ENCODE results near the gene ELP4.

DNA sequence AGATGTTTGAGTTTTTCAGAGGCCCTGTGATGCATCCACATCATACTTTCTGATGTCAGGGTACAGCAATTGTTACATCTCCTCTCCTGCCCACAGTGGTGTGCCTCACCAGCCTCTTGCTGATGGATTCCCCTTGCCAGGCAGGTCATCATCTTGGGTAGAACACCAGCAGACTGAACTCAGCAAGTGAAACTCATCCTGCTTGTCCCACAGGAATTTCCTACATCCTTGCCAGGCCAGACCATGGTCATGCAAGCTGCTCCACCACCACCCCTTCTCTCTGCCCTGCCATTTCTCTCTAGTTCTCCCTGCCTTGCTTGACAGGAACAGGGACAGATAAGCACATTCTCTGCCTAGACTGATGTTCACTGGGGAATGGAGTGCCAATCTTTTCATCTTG is 215.6 kb downstream of the ELP4 start:
- TF ChIP-seq TAF1 (IDR thresholded peaks at IDR 0.05; ENCODE audit: low read depth, low read length) (no peak), POU2F2 (IDR thresholded peaks at IDR 0.05; ENCODE audit: low read depth, low read length) (no peak), POLR2AphosphoS5 (IDR thresholded peaks at IDR 0.05; ENCODE audit: low read depth, low read length) (no peak), POLR2A (IDR thresholded peaks at IDR 0.05; ENCODE audit: low read depth, low read length) (no peak), PAX5 (IDR thresholded peaks at IDR 0.05; ENCODE audit: insufficient read depth, low read length, severe bottlenecking) (no peak), SPI1 (IDR thresholded peaks at IDR 0.05; ENCODE audit: low read depth, low read length) (no peak)
